Muscle of arm (tissue), 12 donors: Measurements from ENCODE around the gene IRF3. TPM values are rescaled to one million over a fixed set of nuclear protein-coding genes. Genes with fewer than 3 reads are reported as not detected.
A peak's percentile ranks its signal among the peaks of the same experiment; 100 is the strongest.
"Not testable (repeated sequence)": the region's sequence is repeated elsewhere in the genome, so short reads cannot be mapped to it uniquely, and the experiment has no call there.

Experiments
- DNase-seq: peaks from one replicate; pipeline ENCODE4 v3.0.0-alpha.2; 2013
- polyA plus RNA-seq, 12 donors: library from polyadenylated mRNA; unstranded; fragments of 120-200 nt; gene quantifications; one replicate each; pipeline ENCODE4 v1.2.1, GENCODE V29; 2013; ENCODE audit not compliant: insufficient read length in 12 of 12

IRF3 gene
- polyA plus RNA-seq, 12 donors = 26.2 to 59.4 (median 30.9) TPM; not detected in 1

- DNase-seq = no peak
Observed at GRCh38 chr19:49651029-49651819, 14.4 kb downstream of the IRF3 start.

DNA sequence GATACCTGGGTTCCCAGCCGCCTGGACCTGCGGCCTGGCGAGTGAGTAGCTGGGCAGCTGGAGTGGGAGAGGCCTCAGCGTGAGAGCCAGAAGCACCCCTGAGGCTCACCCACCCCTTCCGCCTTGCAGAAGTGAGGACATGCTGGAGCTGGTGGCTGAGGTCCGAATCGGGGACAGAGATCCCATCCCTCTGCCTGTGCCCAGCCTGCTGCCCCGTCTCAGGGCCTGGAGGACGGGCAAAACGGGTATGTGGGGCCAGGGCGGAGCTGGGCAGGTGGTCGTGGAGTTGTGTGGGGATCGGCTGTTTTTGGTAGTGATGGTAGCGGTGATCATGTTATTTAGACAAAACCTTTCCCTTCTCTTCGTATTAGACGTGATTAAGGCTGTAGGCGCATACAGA lies 19.1 kb downstream of the IRF3 start:
- DNase-seq = no peak

DNA sequence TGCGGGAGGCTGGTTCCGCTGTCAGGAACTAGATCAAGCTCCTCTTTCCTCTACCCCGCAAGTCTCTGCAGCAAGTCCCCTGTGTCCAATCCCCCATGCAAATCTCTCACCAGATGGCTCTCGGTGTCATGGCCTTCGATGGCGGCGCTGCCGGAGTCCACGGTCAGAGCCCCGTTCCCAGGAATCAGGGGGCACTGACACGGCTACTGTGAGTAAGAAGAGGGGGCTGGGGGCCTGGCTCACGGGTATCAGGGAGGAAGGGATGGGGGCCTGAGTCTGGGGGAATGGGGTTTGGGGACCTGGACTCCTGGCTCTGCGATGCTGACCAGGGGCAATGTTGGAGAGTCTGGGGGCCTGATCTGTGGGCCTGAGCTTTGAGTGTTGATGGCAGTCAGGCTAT lies 19.7 kb downstream of the IRF3 start:
- DNase-seq = no peak

- no peak for DNase-seq
Observed at GRCh38 chr19:49645592-49645991, 20.1 kb downstream of the IRF3 start.

DNA sequence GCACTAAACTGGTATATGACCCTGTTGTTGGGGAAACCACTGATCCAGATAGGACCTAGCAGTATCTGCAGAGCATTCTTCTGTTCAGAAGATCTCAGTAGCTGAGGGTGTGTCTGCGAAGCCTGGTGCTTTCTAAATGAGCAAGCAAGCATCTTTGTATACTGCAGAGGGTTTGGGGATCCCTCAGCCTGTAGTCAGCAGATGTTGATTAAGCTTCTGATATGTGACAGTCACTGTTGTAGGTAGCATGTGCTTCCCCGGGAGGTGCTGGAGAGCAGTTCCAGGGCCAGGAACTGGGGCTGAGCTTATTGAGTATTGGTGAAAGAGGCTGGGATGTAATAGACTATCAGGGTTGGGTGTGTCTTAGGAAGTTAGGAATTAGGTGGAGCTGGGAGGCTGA lies 22.2 kb downstream of the IRF3 start:
- no peak for DNase-seq

DNA sequence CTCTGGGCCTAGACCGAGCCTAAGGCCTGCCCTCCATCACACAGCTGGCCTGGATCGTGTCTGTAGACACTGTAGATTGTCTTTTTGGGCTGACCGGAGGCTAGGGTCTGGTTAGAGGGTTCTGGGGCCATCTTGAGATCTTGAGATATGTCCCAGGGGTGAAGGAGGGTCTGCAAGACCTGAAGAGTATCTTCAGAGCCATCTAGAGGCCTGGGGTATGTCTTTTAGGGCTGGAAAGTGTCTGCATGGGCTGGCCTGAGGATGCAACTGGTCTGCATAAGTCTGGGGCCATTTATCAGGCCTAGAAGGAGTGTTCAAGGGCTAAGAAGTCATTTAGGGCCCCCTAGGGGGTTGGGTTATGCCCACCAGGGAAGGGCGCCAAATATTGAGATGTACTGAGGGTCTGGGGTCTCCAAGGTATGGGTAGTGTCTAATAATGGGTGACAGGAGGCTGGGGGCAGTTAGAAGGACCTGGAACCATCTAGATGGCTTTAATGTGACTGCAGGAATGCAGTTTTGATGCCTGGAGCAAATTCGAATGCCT lies 23.1 kb downstream of the IRF3 start:
- DNase-seq = no peak

- peak; percentile 99 for DNase-seq
Observed at GRCh38 chr19:49641688-49642491, 23.8 kb downstream of the IRF3 start, which contains the start of gene SCAF1. Gene SCAF1 (plus strand): TSS chr19:49642209. CDS start chr19:49645027, 2,818 bp downstream.

- peak; percentile 100 for DNase-seq
Observed at GRCh38 chr19:49640113-49640898, 25.4 kb downstream of the IRF3 start, which contains the start of gene RRAS. Gene RRAS (minus strand): TSS chr19:49640143. CDS start chr19:49640098, 45 bp downstream.

- DNase-seq = no peak
Observed at GRCh38 chr19:49639401-49640112, 26.1 kb downstream of the IRF3 start.

- peak; percentile 55 for DNase-seq
Observed at GRCh38 chr19:49637821-49638738, 27.6 kb downstream of the IRF3 start.

GRCh38 chr19:49636233-49636932 lies 29.3 kb downstream of the IRF3 start:
- DNase-seq = no peak

DNA sequence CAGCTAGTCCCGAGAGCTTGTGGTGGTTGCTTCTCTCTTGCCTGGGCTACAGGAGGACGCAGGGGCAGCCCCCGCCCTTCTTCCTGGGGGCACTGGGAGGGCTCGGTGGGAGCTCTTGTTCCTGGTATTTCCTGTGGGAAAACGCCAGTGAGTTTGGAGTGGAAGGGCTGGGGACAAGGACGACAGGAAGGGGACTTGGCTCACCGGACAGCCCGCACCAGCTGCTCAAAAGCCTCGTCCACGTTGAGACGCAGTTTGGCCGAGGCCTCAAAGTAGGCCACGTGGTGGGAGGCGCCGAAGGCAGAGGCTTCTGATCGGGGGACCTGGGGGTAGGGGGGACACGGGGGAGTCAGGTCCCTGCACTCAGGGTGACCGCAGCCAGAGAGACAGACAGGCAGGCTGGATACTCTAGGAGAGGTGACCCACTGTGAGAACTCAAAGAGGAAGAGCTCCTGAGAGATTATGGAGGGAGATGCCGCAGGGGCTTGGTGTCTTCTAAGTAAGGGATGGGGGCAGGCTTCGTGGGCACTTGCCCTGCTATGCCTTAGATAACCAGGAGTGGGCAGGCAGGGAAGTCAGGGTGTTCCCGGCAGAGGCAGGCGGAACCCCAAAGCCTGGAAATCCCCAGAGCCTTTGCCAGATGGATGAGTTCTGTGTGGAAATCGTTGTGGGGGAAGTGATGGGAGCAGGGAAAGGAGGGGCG lies 30.0 kb downstream of the IRF3 start:
- no peak for DNase-seq

DNA sequence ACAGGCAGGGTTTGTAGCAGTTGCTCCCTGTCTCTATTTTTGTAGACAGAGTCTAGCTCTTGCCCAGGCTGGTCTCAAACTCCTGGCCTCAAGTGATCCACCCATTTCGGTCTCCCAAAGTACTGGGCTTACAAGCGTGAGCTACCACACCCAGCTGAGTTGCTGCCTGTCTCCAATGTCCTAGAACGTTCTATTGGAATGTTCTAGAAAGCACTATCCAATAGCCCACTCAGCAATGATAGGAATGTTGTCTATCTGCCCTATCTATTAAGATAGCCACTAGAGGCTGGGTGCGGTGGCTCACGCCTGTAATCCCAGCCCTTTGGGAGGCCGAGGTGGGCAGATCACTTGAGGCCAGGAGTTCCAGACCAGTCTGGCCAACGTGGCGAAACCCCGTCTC lies 32.4 kb downstream of the IRF3 start:
- not testable (repeated sequence) for DNase-seq

DNA sequence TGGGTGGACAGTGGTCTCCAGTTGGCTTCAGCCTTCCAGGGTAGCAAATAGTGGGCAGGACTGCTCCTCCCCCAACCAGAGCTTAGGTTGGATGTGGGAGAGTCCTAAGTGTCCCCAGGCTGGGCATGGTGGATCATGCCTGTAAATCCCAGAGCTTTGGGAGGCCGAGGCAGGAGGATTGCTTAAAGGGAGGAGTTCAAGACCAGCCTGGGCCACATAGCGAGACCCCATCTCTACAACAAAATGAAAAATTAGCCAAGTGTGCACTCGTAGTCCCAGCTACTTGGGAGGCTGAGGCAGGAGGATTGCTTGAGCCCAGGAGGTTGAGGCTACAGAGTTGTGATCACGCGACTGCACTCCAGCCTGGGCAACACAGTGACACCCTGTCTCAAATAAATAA lies 33.1 kb downstream of the IRF3 start:
- no peak for DNase-seq

DNA sequence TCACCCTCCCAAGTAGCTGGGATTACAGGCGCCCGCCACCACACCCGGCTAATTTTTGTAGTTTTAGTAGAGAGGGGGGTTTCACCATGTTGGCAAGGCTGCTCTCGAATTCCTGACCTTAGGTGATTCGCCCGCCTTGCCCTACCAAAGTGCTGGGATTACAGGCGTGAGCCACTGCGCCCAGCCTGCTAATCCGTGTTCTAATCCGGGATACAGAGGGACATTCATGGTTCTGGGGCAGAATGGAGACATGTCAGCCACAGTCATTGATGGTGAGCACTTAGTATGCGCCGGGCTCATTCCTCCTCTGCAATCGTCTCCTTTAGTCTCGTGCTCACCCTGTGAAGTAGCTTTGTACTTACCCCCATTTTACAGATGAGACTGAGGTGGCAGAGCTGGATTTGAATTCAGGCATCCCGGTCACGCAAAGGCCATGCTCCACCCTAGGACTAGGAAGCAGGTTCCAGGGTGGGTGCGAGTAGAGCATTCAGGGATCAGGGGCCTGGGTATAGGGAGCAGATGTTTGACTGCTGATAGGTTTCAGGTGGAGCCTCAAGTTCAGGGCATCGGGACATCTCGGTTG lies 34.0 kb downstream of the IRF3 start:
- no peak for DNase-seq

DNA sequence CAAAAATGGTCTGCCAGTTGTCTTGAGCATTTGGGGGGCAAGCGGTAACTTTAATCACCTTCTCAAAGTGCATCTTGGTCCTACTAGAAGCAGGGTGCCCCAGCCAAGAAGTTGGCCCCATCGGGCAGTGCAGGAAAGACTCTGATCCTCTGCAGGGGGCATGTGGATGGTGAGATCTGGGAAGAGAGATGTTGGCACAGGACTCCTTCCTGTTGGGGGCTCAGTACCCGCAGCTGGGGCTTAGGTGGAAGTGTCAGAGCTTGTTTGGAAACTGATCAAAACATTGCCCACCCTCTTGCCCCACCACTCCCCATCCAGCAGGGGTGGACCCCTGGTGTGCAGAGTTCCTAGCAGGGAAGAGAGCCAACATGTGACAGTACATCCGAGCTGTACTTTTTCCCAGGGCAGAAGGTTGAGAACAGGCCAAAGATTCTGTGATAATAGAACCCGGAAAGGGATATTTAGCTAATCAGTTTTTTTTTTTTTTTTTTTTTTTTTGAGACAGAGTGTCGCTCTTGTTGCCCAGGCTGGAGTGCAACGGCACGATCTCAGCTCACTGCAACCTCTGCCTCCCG lies 34.6 kb downstream of the IRF3 start:
- no peak for DNase-seq

GRCh38 chr19:49629659-49630058 lies 36.0 kb downstream of the IRF3 start:
- DNase-seq = no peak

DNA sequence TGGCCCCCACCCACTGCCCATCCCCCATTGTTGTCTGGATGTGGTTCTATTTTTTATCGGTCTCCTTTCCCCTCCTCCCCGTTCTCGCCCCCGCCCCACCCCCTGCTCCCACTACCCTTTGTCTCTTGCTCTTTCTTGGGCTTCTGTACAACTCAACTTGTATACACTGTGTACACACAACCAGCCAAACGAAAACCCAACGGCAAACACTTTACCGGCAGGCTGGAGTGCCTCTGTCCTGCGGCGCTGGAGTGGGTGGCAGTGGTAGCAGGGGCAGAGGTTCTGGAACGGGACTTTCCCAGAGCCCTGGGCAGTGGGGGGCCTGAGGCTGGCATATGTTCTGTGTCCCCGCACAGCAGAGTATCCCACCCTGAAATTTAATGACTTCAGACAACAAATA lies 39.4 kb downstream of the IRF3 start:
- no peak for DNase-seq
